RWPE2 (cell line): ENCODE measurements around the gene SULT2B1.
A peak's percentile ranks its signal among the peaks of the same experiment; 100 is the strongest.

Experiments used
- ATAC-seq: fragments of 200-7000 bp; cut with Tn5 transposase; 3 replicates; pipeline ENCODE4 v1.9.1; 2021; ENCODE audit warnings: low read depth
- DNase-seq: peaks from one replicate; pipeline ENCODE4 v3.0.0-alpha.2; 2020; ENCODE audit warnings: low spot score
- H3K27ac ChIP-seq: fragments of 450-650 bp; 2 replicates; pipeline ENCODE4 v1.5.1; 2017; ENCODE audit warnings: mild to moderate bottlenecking; ENCODE audit not compliant: poor library complexity, severe bottlenecking
- H3K27me3 ChIP-seq: fragments of 250-450 bp; sonication (Bioruptor Pico); 2 replicates; pipeline ENCODE4 v1.5.1; 2021; ENCODE audit warnings: mild to moderate bottlenecking, moderate library complexity; ENCODE audit not compliant: insufficient read depth, poor library complexity, severe bottlenecking
- H3K36me3 ChIP-seq: fragments of 250-450 bp; sonication (Bioruptor Pico); 2 replicates; pipeline ENCODE4 v1.5.1; 2020; ENCODE audit warnings: low read depth, mild to moderate bottlenecking, moderate library complexity
- H3K4me1 ChIP-seq: fragments of 250-450 bp; sonication (Bioruptor Pico); 2 replicates; pipeline ENCODE4 v1.5.1; 2021; ENCODE audit warnings: mild to moderate bottlenecking, moderate library complexity; ENCODE audit not compliant: insufficient read depth, poor library complexity, severe bottlenecking
- H3K4me3 ChIP-seq: fragments of 250-450 bp; sonication (Bioruptor Pico); 2 replicates; pipeline ENCODE4 v1.5.1; 2021; ENCODE audit warnings: mild to moderate bottlenecking, moderate library complexity; ENCODE audit not compliant: severe bottlenecking
- H3K9me3 ChIP-seq: fragments of 250-450 bp; sonication (Bioruptor Pico); 2 replicates; pipeline ENCODE4 v1.5.1; 2021; ENCODE audit warnings: mild to moderate bottlenecking, moderate library complexity; ENCODE audit not compliant: severe bottlenecking
- TF ChIP-seq, protein P1 (sequence below): fragments of 450-650 bp; IDR thresholded peaks from one replicate; pipeline ENCODE4 v1.5.1; 2017; ENCODE audit warnings: mild to moderate bottlenecking, moderate library complexity; ENCODE audit not compliant: poor library complexity, severe bottlenecking

The SULT2B1 gene

GRCh38 chr19:48524732-48525131 is 27.2 kb upstream of the SULT2B1 start:
- ATAC-seq, result peak; percentile 31; the same call in 1 of the 3 replicates
- H3K27ac ChIP-seq, result no peak overlapping the region

DNA sequence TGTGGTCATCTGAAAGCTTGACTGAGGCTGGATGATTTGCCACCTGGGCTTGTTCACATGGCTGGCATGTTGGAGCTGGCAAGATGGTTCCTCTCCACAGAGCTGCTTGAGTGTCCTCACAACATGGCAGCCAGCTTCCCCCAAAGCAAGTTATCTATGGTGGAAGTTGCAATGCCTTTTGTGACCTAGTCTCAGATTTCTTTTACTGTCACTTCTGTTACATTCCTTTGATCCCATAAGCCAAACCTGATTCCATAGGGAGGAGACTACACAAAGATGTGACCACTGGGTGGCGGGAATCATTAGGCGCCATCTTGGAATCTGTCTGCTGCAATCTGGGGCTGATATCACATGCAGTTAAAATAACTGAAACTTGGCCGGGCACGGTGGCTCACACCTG is 22.8 kb upstream of the SULT2B1 start:
- TF ChIP-seq, protein P1, sequence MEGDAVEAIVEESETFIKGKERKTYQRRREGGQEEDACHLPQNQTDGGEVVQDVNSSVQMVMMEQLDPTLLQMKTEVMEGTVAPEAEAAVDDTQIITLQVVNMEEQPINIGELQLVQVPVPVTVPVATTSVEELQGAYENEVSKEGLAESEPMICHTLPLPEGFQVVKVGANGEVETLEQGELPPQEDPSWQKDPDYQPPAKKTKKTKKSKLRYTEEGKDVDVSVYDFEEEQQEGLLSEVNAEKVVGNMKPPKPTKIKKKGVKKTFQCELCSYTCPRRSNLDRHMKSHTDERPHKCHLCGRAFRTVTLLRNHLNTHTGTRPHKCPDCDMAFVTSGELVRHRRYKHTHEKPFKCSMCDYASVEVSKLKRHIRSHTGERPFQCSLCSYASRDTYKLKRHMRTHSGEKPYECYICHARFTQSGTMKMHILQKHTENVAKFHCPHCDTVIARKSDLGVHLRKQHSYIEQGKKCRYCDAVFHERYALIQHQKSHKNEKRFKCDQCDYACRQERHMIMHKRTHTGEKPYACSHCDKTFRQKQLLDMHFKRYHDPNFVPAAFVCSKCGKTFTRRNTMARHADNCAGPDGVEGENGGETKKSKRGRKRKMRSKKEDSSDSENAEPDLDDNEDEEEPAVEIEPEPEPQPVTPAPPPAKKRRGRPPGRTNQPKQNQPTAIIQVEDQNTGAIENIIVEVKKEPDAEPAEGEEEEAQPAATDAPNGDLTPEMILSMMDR, result no peak
- ATAC-seq (no peak), DNase-seq (no peak)
- H3K27ac ChIP-seq, result no peak overlapping the region
- H3K9me3 ChIP-seq, result peaks cover 8% of the 10 kb centered on the region
- no peak overlapping the region for H3K4me3 ChIP-seq
- no peaks in the 10 kb centered on the region for H3K27me3 ChIP-seq
- no peaks in the 10 kb centered on the region for H3K4me1 ChIP-seq
- no peaks in the 10 kb centered on the region for H3K36me3 ChIP-seq

More at GRCh38 chr19:48524732-48525131, 27.2 kb upstream of the SULT2B1 start:
- Histone ChIP-seq H3K27me3 (no peaks in the 10 kb centered on the region), H3K4me3 (no peak overlapping the region), H3K36me3 (no peaks in the 10 kb centered on the region), H3K4me1 (no peaks in the 10 kb centered on the region), H3K9me3 (peaks cover 8% of the 10 kb centered on the region)
- TF ChIP-seq, protein P1, result no peak
- no peak for DNase-seq

- no peak overlapping the region for H3K4me3 ChIP-seq
- H3K4me1 ChIP-seq, result no peaks in the 10 kb centered on the region
- H3K9me3 ChIP-seq, result peaks cover 5% of the 10 kb centered on the region
- TF ChIP-seq, protein P1, result no peak
- DNase-seq, result no peak
- H3K27me3 ChIP-seq, result no peaks in the 10 kb centered on the region
- no peaks in the 10 kb centered on the region for H3K36me3 ChIP-seq
- no peak for ATAC-seq
- H3K27ac ChIP-seq, result no peak overlapping the region
Observed at GRCh38 chr19:48530066-48530720, 21.8 kb upstream of the SULT2B1 start.

GRCh38 chr19:48530770-48531169 is 21.2 kb upstream of the SULT2B1 start:
- TF ChIP-seq, protein P1, result no peak
- no peak overlapping the region for H3K27ac ChIP-seq
- ATAC-seq, result no peak
- no peak for DNase-seq
- no peaks in the 10 kb centered on the region for H3K27me3 ChIP-seq
- no peak overlapping the region for H3K4me3 ChIP-seq
- H3K9me3 ChIP-seq, result peaks cover 5% of the 10 kb centered on the region
- no peaks in the 10 kb centered on the region for H3K36me3 ChIP-seq
- no peaks in the 10 kb centered on the region for H3K4me1 ChIP-seq

DNA sequence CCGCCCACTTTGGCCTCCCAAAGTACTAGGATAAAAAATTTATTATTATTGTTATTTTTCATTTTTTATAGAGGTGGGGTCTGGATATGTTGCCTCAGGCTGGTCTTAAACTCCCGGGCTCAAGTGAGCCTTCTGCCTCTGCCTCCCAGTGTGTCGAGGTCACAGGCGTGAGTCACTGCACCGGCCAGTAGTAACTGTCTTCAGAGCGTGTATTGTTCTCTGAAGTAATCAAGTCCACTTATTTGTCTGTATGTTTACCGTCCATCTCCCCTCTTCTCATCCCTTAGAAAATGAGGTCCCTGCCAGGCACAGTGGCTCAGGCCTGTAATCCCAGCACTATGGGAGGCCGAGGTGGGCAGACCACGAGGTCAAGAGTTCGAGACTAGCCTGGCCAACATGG is 18.2 kb upstream of the SULT2B1 start:
- no peak for ATAC-seq
- Histone ChIP-seq H3K36me3 (no peaks in the 10 kb centered on the region), H3K4me3 (no peak overlapping the region), H3K27me3 (no peaks in the 10 kb centered on the region), H3K4me1 (no peaks in the 10 kb centered on the region), H3K9me3 (no peaks in the 10 kb centered on the region), H3K27ac (no peak overlapping the region)
- no peak for DNase-seq
- TF ChIP-seq, protein P1, result no peak
